SK-N-SH (cell line): ENCODE measurements around the gene TULP4. TPM values are rescaled to one million over a fixed set of nuclear protein-coding genes. Genes with fewer than 3 reads are reported as not detected.

ENCODE experiments used
- CTCF ChIA-PET: fragments of 300-600, 350-600 bp; formaldehyde crosslinking; extraction: SDS; loops from one replicate; lab custom pipeline; 2021; lab: Yijun Ruan, JAX
- POLR2A ChIA-PET: fragments of 350-600 bp; sonication (Branson Sonifier 250); formaldehyde crosslinking; extraction: SDS; loops from one replicate; lab custom pipeline; 2020; ENCODE audit warnings: antibody characterized with exemption, inconsistent platforms; lab: Yijun Ruan, JAX
- DNase-seq: peaks from one replicate; pipeline ENCODE4 v3.0.0; 2012
- H2AFZ ChIP-seq: fragments of 200-600 bp; sonication (generic); 2 replicates; pipeline ENCODE4 v1.8.1; 2016; ENCODE audit warnings: antibody characterized with exemption, mild to moderate bottlenecking, low read depth
- H3F3A ChIP-seq: fragments of 200-600 bp; sonication (generic); replicated peaks from 2 replicates; pipeline ENCODE3; 2016; ENCODE audit warnings: antibody characterized with exemption, mild to moderate bottlenecking; ENCODE audit not compliant: insufficient read depth
- H3K27ac ChIP-seq, 2 experiments: fragments of 200-500 bp in 1 of 2; fragments of 200-600 bp in 1 of 2; sonication (Bioruptor generic) in 1 of 2; sonication (generic), shearing (Covaris generic) in 1 of 2; 2 replicates each; pipeline versions ENCODE4 v1.5.1 to v1.6.1; 2014 to 2016; ENCODE audit warnings: low read depth in 2 of 2, inconsistent platforms in 1 of 2, low read length in 1 of 2, mild to moderate bottlenecking in 1 of 2, mixed read lengths in 1 of 2
- H3K27me3 ChIP-seq: fragments of 200-600 bp; sonication (generic), shearing (Covaris generic); 2 replicates; pipeline ENCODE4 v1.6.1; 2016; ENCODE audit warnings: mixed run types; ENCODE audit not compliant: insufficient read depth
- H3K36me3 ChIP-seq, 2 experiments: fragments of 200-500 bp in 1 of 2; fragments of 200-600 bp in 1 of 2; sonication (Bioruptor generic) in 1 of 2; sonication (generic) in 1 of 2; replicated peaks in 1 of 2; 2 replicates each; pipeline versions ENCODE3 to v1.5.1; 2014 to 2016; ENCODE audit warnings: low read length in 1 of 2, mild to moderate bottlenecking in 1 of 2; ENCODE audit not compliant: insufficient read depth in 2 of 2, control insufficient read depth in 1 of 2
- H3K4me1 ChIP-seq, 2 experiments: fragments of 200-500 bp in 1 of 2; fragments of 200-600 bp in 1 of 2; sonication (Bioruptor generic) in 1 of 2; sonication (generic), shearing (Covaris generic) in 1 of 2; 2 replicates each; pipeline versions ENCODE4 v1.5.1 to v1.6.1; 2014 to 2016; ENCODE audit warnings: low read depth in 1 of 2, low read length in 1 of 2, mixed run types in 1 of 2; ENCODE audit not compliant: insufficient read depth in 2 of 2, control insufficient read depth in 1 of 2
- H3K4me2 ChIP-seq: fragments of 200-600 bp; sonication (generic), shearing (Covaris generic); 2 replicates; pipeline ENCODE4 v1.6.1; 2017; ENCODE audit warnings: mixed run types
- H3K4me3 ChIP-seq, 2 experiments: fragments of 200-500 bp in 1 of 2; fragments of 200-600 bp in 1 of 2; sonication (Bioruptor generic) in 1 of 2; sonication (generic), shearing (Covaris generic) in 1 of 2; 2 replicates each; pipeline versions ENCODE4 v1.5.1 to v1.8.1; 2014 to 2016; ENCODE audit warnings: low read depth in 2 of 2, inconsistent platforms in 1 of 2, low read length in 1 of 2, mild to moderate bottlenecking in 1 of 2, mixed read lengths in 1 of 2, moderate library complexity in 1 of 2
- H3K79me2 ChIP-seq: fragments of 200-600 bp; sonication (generic); 2 replicates; pipeline ENCODE4 v1.8.1; 2017; ENCODE audit warnings: mild to moderate bottlenecking; ENCODE audit not compliant: insufficient read depth
- H3K9ac ChIP-seq: fragments of 200-600 bp; sonication (generic); 2 replicates; pipeline ENCODE4 v1.6.1; 2017; ENCODE audit warnings: mixed run types
- H3K9me2 ChIP-seq: fragments of 200-600 bp; sonication (generic); 2 replicates; pipeline ENCODE4 v1.6.1; 2017; ENCODE audit warnings: mixed run types
- H3K9me3 ChIP-seq: fragments of 200-600 bp; sonication (generic); 2 replicates; pipeline ENCODE4 v1.6.1; 2017; ENCODE audit warnings: mixed run types, mild to moderate bottlenecking, moderate library complexity
- H4K20me1 ChIP-seq: fragments of 200-600 bp; sonication (generic); 2 replicates; pipeline ENCODE4 v1.6.1; 2017; ENCODE audit warnings: mild to moderate bottlenecking, mixed run types; ENCODE audit not compliant: insufficient read depth
- CTCF ChIP-seq: fragments of 200-600 bp; sonication (generic); IDR thresholded peaks from 2 replicates; pipeline ENCODE4 v1.6.1; 2017; ENCODE audit warnings: antibody characterized with exemption, mild to moderate bottlenecking, moderate library complexity
- EP300 ChIP-seq, 2 experiments: IDR thresholded peaks; 2 replicates each; pipeline versions ENCODE4 v1.4.0 to v1.6.1; 2012; ENCODE audit warnings: borderline replicate concordance in 1 of 2, low read depth in 1 of 2, low read length in 1 of 2
- FOSL2 ChIP-seq: IDR thresholded peaks from 2 replicates; pipeline ENCODE4 v1.4.0; 2012; ENCODE audit warnings: low read depth, mild to moderate bottlenecking, moderate library complexity, borderline replicate concordance
- GABPA ChIP-seq: IDR thresholded peaks from 2 replicates; pipeline ENCODE4 v1.4.0; 2012; ENCODE audit warnings: low read depth, mild to moderate bottlenecking
- JUND ChIP-seq: IDR thresholded peaks from 2 replicates; pipeline ENCODE4 v1.4.0; 2012
- RAD21 ChIP-seq: IDR thresholded peaks from 2 replicates; pipeline ENCODE4 v1.6.1; 2012; ENCODE audit warnings: mild to moderate bottlenecking, low read length
- RXRA ChIP-seq: IDR thresholded peaks from 2 replicates; pipeline ENCODE4 v1.4.0; 2012; ENCODE audit warnings: low read depth, mild to moderate bottlenecking, borderline replicate concordance
- TCF12 ChIP-seq: IDR thresholded peaks from 2 replicates; pipeline ENCODE4 v1.4.0; 2012
- YY1 ChIP-seq: IDR thresholded peaks from 2 replicates; pipeline ENCODE4 v1.4.0; 2012; ENCODE audit warnings: low read depth, mild to moderate bottlenecking
- WGBS: methylation state at CpG from one replicate; pipeline ENCODE4 v1.1.6; 2017; ENCODE audit warnings: low lambda C conversion rate; 5-methylcytosine and 5-hydroxymethylcytosine counted together
- polyA plus RNA-seq, 3 experiments: library from polyadenylated mRNA; depleted of rRNA; stranded (reverse); fragments of >200 nt; gene quantifications; 2 replicates each; pipeline ENCODE4 v1.2.3, GENCODE V29; 2012
- TF ChIP-seq, protein P1 (sequence below): IDR thresholded peaks from 2 replicates; pipeline ENCODE4 v1.4.0; 2012; ENCODE audit warnings: low read depth, borderline replicate concordance

TULP4 gene
- polyA plus RNA-seq, 1 of the 3 experiments (the other 2 are of a cell fraction) = 5.9 TPM

GRCh38 chr6:158387036-158387435, 74.8 kb downstream of the TULP4 start:
- H3K27me3 ChIP-seq = no peaks in the 10 kb centered on the region
- no peak for DNase-seq
- 0 out of 2 replicates have a peak, but pooled peaks have one; percentile 22 for TF ChIP-seq RAD21
- peak; percentile 37 for TF ChIP-seq CTCF
- TF ChIP-seq TCF12 = no peak
- no peak overlapping the region for H2AFZ ChIP-seq
- H3K9me2 ChIP-seq = no peaks in the 10 kb centered on the region
- H3K9me3 ChIP-seq = no peaks in the 10 kb centered on the region
- CTCF ChIA-PET = interaction anchor here (0.7 to 2.0 kb wide), 7 partner anchors 8 to 304 kb away, joined by 3 to 9 read pairs (median 4); no protein-coding TSS in a partner anchor
- no peaks in the 10 kb centered on the region for H3K36me3 ChIP-seq
- H3K4me3 ChIP-seq = no peak overlapping the region
- no peaks in the 10 kb centered on the region for H3F3A ChIP-seq
- POLR2A ChIA-PET = no interaction called here
- H3K4me1 ChIP-seq = peaks cover 0 to 17% of the 10 kb centered on the region in 2 experiments; a peak in 2 of 4 replicates
- peaks cover 36% of the 10 kb centered on the region for H3K79me2 ChIP-seq
- H3K27ac ChIP-seq = no peak overlapping the region; a peak in 1 of 4 replicates
- H3K4me2 ChIP-seq = no peak overlapping the region
- WGBS = 88% methylated on average over 3 of the region's 3 CpGs
- peaks cover 18% of the 10 kb centered on the region for H4K20me1 ChIP-seq
- H3K9ac ChIP-seq = no peak overlapping the region

DNA sequence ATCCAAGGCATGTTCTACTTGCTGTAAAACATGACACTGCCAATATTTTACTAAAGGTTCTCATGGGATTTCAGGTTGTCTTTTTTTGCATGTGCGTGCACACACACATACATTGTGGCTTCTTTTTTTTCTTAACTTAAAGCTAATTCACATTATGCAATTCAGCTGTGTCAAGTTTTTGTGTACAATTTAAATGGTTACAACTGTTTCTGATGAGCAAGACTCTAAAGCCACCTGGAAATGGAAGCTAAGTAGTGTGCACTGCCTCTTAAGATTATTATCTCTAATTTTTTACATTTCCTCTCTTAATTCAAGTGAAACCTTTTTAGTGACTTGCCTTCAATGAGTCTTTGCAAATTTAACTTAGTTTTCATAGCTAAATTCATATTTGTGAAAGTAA, 75.3 kb downstream of the TULP4 start:
- peak overlapping the region in 1 of 2 experiments; percentile 25; a peak in 1 of 4 replicates for H3K27ac ChIP-seq
- CTCF ChIA-PET = interaction anchor here (0.6 to 2.0 kb wide), 5 partner anchors 11 to 1899 kb away, joined by 3 to 9 read pairs (median 3); no protein-coding TSS in a partner anchor
- no peaks in the 10 kb centered on the region for H3K36me3 ChIP-seq
- POLR2A ChIA-PET = interaction anchor here (0.6 kb wide), 1 partner anchor 14 kb away, joined by 4 read pairs; no protein-coding TSS in a partner anchor
- H3F3A ChIP-seq = no peaks in the 10 kb centered on the region
- no peak overlapping the region for H3K9ac ChIP-seq
- no peaks in the 10 kb centered on the region for H3K9me2 ChIP-seq
- H3K79me2 ChIP-seq = peaks cover 36% of the 10 kb centered on the region
- no peaks in the 10 kb centered on the region for H3K9me3 ChIP-seq
- no peak for DNase-seq
- no peaks in the 10 kb centered on the region for H3K27me3 ChIP-seq
- H3K4me2 ChIP-seq = no peak overlapping the region
- 96% methylated on average over 1 of the region's 1 CpG for WGBS
- TF ChIP-seq YY1 (no peak), FOSL2 (no peak), RXRA (no peak), EP300 (IDR thresholded peaks at IDR 0.05; ENCODE audit: borderline replicate concordance in 1 of 2, low read depth in 1 of 2, low read length in 1 of 2) (no peak), GABPA (no peak), JUND (no peak)
- TF ChIP-seq, protein P1, sequence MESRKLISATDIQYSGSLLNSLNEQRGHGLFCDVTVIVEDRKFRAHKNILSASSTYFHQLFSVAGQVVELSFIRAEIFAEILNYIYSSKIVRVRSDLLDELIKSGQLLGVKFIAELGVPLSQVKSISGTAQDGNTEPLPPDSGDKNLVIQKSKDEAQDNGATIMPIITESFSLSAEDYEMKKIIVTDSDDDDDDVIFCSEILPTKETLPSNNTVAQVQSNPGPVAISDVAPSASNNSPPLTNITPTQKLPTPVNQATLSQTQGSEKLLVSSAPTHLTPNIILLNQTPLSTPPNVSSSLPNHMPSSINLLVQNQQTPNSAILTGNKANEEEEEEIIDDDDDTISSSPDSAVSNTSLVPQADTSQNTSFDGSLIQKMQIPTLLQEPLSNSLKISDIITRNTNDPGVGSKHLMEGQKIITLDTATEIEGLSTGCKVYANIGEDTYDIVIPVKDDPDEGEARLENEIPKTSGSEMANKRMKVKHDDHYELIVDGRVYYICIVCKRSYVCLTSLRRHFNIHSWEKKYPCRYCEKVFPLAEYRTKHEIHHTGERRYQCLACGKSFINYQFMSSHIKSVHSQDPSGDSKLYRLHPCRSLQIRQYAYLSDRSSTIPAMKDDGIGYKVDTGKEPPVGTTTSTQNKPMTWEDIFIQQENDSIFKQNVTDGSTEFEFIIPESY = no peak
- no peak overlapping the region for H3K4me3 ChIP-seq
- H3K4me1 ChIP-seq = peaks cover 0 to 14% of the 10 kb centered on the region in 2 experiments; a peak in 2 of 4 replicates
- no peak overlapping the region for H2AFZ ChIP-seq
- peaks cover 12% of the 10 kb centered on the region for H4K20me1 ChIP-seq
